SH-SY5Y (cell line): ENCODE data around the gene MEGF9.

Experiments
- GATA2 ChIP-seq: IDR thresholded peaks from 2 replicates; pipeline ENCODE4 v1.6.1; 2011; ENCODE audit warnings: mild to moderate bottlenecking, low read depth, low read length
- GATA3 ChIP-seq: IDR thresholded peaks from 2 replicates; pipeline ENCODE4 v1.6.1; 2011; ENCODE audit warnings: low read depth, mild to moderate bottlenecking, low read length, moderate library complexity

GRCh38 chr9:120569556-120569955 lies 144.7 kb downstream of the MEGF9 start:
- TF ChIP-seq GATA2 (no peak), GATA3 (no peak)
